OCI-LY7 (cell line): ENCODE data around the gene KLHDC3.

ENCODE experiments used
- EZH2phosphoT487 ChIP-seq: fragments of 200-600 bp; sonication (generic); IDR thresholded peaks from 2 replicates; pipeline ENCODE4 v1.6.1; 2018; ENCODE audit warnings: low read depth, borderline replicate concordance, mild to moderate bottlenecking, mixed run types, antibody characterized with exemption, low read length, moderate library complexity, mixed read lengths
- TF ChIP-seq, protein P1 (sequence below): fragments of 200-600 bp; sonication (generic); conservative IDR thresholded peaks from 2 replicates; pipeline ENCODE4 v1.5.1; 2014; ENCODE audit warnings: mild to moderate bottlenecking, antibody characterized with exemption, low read length, moderate library complexity, mixed read lengths

- TF ChIP-seq, protein P1, sequence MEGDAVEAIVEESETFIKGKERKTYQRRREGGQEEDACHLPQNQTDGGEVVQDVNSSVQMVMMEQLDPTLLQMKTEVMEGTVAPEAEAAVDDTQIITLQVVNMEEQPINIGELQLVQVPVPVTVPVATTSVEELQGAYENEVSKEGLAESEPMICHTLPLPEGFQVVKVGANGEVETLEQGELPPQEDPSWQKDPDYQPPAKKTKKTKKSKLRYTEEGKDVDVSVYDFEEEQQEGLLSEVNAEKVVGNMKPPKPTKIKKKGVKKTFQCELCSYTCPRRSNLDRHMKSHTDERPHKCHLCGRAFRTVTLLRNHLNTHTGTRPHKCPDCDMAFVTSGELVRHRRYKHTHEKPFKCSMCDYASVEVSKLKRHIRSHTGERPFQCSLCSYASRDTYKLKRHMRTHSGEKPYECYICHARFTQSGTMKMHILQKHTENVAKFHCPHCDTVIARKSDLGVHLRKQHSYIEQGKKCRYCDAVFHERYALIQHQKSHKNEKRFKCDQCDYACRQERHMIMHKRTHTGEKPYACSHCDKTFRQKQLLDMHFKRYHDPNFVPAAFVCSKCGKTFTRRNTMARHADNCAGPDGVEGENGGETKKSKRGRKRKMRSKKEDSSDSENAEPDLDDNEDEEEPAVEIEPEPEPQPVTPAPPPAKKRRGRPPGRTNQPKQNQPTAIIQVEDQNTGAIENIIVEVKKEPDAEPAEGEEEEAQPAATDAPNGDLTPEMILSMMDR, result no peak
- no peak for TF ChIP-seq EZH2phosphoT487
Measured at GRCh38 chr6:42969934-42970333, 44.1 kb upstream of the KLHDC3 start.
